ENCODE results near the gene SLC26A1.

SLC26A1 gene

GRCh38 chr4:1006856-1007255, 13.7 kb upstream of the SLC26A1 start:
- H3K27me3 ChIP-seq = peaks cover 80 to 91% (median 90%) of the 10 kb centered on the region in 11 experiments
- H3K4me2 ChIP-seq = no peak overlapping the region
- peaks cover 0 to 51% (median 23%) of the 10 kb centered on the region in 11 experiments; a peak in 17 of 22 replicates for H4K20me1 ChIP-seq
- peaks cover 0 to 13% (median 4%) of the 10 kb centered on the region in 11 experiments; a peak in 7 of 22 replicates for H3K9me3 ChIP-seq (replicated peaks in 1 of 11)
- no peak for TF ChIP-seq Cebpa-rat (IDR thresholded peaks at IDR 0.05)
- H3K4me3 ChIP-seq = no peak overlapping the region
- H3K4me1 ChIP-seq = peaks cover 20 to 39% (median 28%) of the 10 kb centered on the region in 10 experiments
- H3K9ac ChIP-seq = no peak overlapping the region
- H3K27ac ChIP-seq = no peak overlapping the region
- no peaks in the 10 kb centered on the region for H3K36me3 ChIP-seq

GRCh38 chr4:1004557-1005485, 11.6 kb upstream of the SLC26A1 start:
- no peak overlapping the region for H3K27ac ChIP-seq
- peaks cover 89 to 97% (median 97%) of the 10 kb centered on the region in 11 experiments for H3K27me3 ChIP-seq
- H3K9ac ChIP-seq = no peak overlapping the region; a peak in 1 of 22 replicates
- H3K36me3 ChIP-seq = no peaks in the 10 kb centered on the region
- H3K9me3 ChIP-seq (replicated peaks in 1 of 11) = peaks cover 0 to 17% (median 4%) of the 10 kb centered on the region in 11 experiments; a peak in 7 of 22 replicates
- peaks cover 0 to 58% (median 25%) of the 10 kb centered on the region in 11 experiments; a peak in 17 of 22 replicates for H4K20me1 ChIP-seq
- no peak overlapping the region for H3K4me3 ChIP-seq
- H3K4me2 ChIP-seq = peak overlapping the region in 3 of 11 experiments; percentile 16 to 41 (median 38); a peak in 4 of 22 replicates
- peaks cover 8 to 33% (median 22%) of the 10 kb centered on the region in 10 experiments for H3K4me1 ChIP-seq
- TF ChIP-seq Cebpa-rat (IDR thresholded peaks at IDR 0.05) = no peak

- H3K4me2 ChIP-seq = no peak overlapping the region
- H3K27ac ChIP-seq = no peak overlapping the region
- H3K36me3 ChIP-seq = no peaks in the 10 kb centered on the region
- no peak overlapping the region for H3K4me3 ChIP-seq
- no peak overlapping the region for H3K9ac ChIP-seq
- peaks cover 0 to 17% (median 4%) of the 10 kb centered on the region in 11 experiments; a peak in 7 of 22 replicates for H3K9me3 ChIP-seq (replicated peaks in 1 of 11)
- peaks cover 94 to 100% (median 100%) of the 10 kb centered on the region in 11 experiments for H3K27me3 ChIP-seq
- peaks cover 8 to 37% (median 26%) of the 10 kb centered on the region in 10 experiments for H3K4me1 ChIP-seq
- peaks cover 0 to 65% (median 32%) of the 10 kb centered on the region in 11 experiments; a peak in 19 of 22 replicates for H4K20me1 ChIP-seq
- TF ChIP-seq Cebpa-rat (IDR thresholded peaks at IDR 0.05) = no peak
These were observed 10.8 kb upstream of the SLC26A1 start for GRCh38 chr4:1004071-1004418.

GRCh38 chr4:1003271-1004070, 10.3 kb upstream of the SLC26A1 start:
- Histone ChIP-seq H3K27me3 (peaks cover 94 to 100% (median 100%) of the 10 kb centered on the region in 11 experiments), H3K27ac (no peak overlapping the region), H3K9ac (no peak overlapping the region), H3K4me3 (no peak overlapping the region), H4K20me1 (peaks cover 0 to 65% (median 32%) of the 10 kb centered on the region in 11 experiments; a peak in 20 of 22 replicates), H3K4me1 (peaks cover 2 to 37% (median 22%) of the 10 kb centered on the region in 10 experiments; a peak in 19 of 20 replicates), H3K4me2 (no peak overlapping the region), H3K9me3 (replicated peaks in 1 of 11) (peaks cover 0 to 17% (median 4%) of the 10 kb centered on the region in 11 experiments; a peak in 7 of 22 replicates), H3K36me3 (no peaks in the 10 kb centered on the region)
- no peak for TF ChIP-seq Cebpa-rat (IDR thresholded peaks at IDR 0.05)

- H3K27ac ChIP-seq = no peak overlapping the region
- H3K4me3 ChIP-seq = no peak overlapping the region
- no peak overlapping the region for H3K4me2 ChIP-seq
- peaks cover 1 to 70% (median 40%) of the 10 kb centered on the region in 11 experiments; a peak in 20 of 22 replicates for H4K20me1 ChIP-seq
- no peak for TF ChIP-seq Cebpa-rat (IDR thresholded peaks at IDR 0.05)
- H3K4me1 ChIP-seq = peaks cover 7 to 42% (median 23%) of the 10 kb centered on the region in 10 experiments; a peak in 18 of 20 replicates
- H3K36me3 ChIP-seq = no peaks in the 10 kb centered on the region
- H3K27me3 ChIP-seq = peaks cover 94 to 100% (median 100%) of the 10 kb centered on the region in 11 experiments
- peaks cover 0 to 17% (median 4%) of the 10 kb centered on the region in 11 experiments; a peak in 7 of 22 replicates for H3K9me3 ChIP-seq (replicated peaks in 1 of 11)
- H3K9ac ChIP-seq = no peak overlapping the region
These were observed 9.5 kb upstream of the SLC26A1 start for GRCh38 chr4:1002631-1003251.

DNA sequence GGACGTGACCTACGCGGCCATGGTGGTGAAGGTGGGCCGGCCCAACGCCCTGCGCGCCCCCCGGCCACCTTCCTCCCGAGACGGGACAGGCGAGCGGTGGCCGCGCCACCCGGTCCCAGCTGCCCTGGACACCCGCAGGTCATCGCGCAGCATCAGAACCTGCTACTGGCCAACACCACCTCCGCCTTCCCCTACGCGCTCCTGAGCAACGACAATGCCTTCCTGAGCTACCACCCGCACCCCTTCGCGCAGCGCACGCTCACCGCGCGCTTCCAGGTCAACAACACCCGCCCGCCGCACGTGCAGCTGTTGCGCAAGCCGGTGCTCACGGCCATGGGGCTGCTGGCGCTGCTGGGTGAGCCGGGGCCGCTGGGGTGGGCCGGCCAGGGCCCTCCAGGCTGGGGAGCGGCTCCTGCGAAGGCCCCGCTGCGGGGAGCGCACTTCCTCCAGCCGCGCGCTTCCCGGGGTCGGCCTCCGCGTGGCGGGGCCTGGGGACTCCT, 9.0 kb upstream of the SLC26A1 start:
- Histone ChIP-seq H3K9ac (no peak overlapping the region), H3K36me3 (no peaks in the 10 kb centered on the region), H3K9me3 (replicated peaks in 1 of 11) (peaks cover 0 to 17% (median 4%) of the 10 kb centered on the region in 11 experiments; a peak in 7 of 22 replicates), H3K4me3 (no peak overlapping the region), H4K20me1 (peaks cover 5 to 75% (median 44%) of the 10 kb centered on the region in 11 experiments; a peak in 20 of 22 replicates), H3K27me3 (peaks cover 94 to 100% (median 100%) of the 10 kb centered on the region in 11 experiments), H3K27ac (no peak overlapping the region), H3K4me1 (peaks cover 12 to 47% (median 27%) of the 10 kb centered on the region in 10 experiments; a peak in 18 of 20 replicates), H3K4me2 (no peak overlapping the region)
- peak in 1 of 11 experiments; percentile 43; a peak in 1 of 22 replicates for TF ChIP-seq Cebpa-rat (IDR thresholded peaks at IDR 0.05)

- no peak overlapping the region for H3K4me3 ChIP-seq
- no peak overlapping the region for H3K4me2 ChIP-seq
- no peaks in the 10 kb centered on the region for H3K36me3 ChIP-seq
- no peak overlapping the region for H3K27ac ChIP-seq
- peaks cover 12 to 47% (median 27%) of the 10 kb centered on the region in 10 experiments; a peak in 18 of 20 replicates for H3K4me1 ChIP-seq
- peaks cover 8 to 79% (median 47%) of the 10 kb centered on the region in 11 experiments; a peak in 20 of 22 replicates for H4K20me1 ChIP-seq
- no peak overlapping the region for H3K9ac ChIP-seq
- peaks cover 94 to 100% (median 100%) of the 10 kb centered on the region in 11 experiments for H3K27me3 ChIP-seq
- no peak for TF ChIP-seq Cebpa-rat (IDR thresholded peaks at IDR 0.05)
- peaks cover 0 to 13% (median 0%) of the 10 kb centered on the region in 11 experiments; a peak in 7 of 22 replicates for H3K9me3 ChIP-seq (replicated peaks in 1 of 11)
These were observed 8.4 kb upstream of the SLC26A1 start for GRCh38 chr4:1001561-1002130.

Data from BLaER1 treated with 17β-estradiol and CSF1 and Interleukin-3, amounts not matched to agents 10 nM and 100 nM (cell line).